GM12874 (cell line): ENCODE data around the gene MYO1A.

Source experiments
- TF ChIP-seq, protein P1 (sequence below): IDR thresholded peaks from 2 replicates; pipeline ENCODE4 v1.5.1; 2011; ENCODE audit warnings: low read depth, mild to moderate bottlenecking, control low read depth, low read length, moderate library complexity; ENCODE audit not compliant: insufficient read depth

MYO1A gene

DNA sequence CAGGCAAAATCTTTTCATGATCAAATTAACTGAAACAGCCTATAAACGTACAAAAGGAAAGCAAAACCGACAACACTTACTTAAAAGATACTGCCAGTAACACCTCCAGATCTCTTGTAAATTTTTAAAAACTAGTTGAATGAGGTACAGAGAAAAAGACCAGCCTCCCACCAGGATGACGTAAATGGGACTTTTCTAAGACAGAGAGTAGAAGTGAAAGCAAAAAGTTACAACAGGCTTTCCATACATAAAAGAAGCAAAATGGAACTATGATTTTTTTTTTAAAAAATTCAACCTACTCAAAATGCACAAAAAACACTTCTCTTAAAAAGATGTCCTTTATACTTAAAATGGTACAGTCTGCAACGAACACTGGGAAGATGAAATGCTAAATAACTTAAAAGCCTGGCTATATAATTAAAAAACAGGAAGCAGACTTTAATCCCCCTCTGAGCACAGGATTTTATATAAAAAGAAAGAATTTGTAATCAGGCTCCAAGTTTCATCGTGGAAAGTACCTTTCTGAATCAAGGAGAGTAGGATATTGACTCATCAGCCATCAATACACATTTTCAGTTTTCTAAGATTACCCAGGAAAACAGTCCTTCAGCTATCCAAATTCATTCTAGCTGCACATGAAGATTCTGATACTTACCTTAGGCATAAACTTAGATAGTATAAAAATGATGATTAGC lies 14.2 kb upstream of the MYO1A start:
- TF ChIP-seq, protein P1, sequence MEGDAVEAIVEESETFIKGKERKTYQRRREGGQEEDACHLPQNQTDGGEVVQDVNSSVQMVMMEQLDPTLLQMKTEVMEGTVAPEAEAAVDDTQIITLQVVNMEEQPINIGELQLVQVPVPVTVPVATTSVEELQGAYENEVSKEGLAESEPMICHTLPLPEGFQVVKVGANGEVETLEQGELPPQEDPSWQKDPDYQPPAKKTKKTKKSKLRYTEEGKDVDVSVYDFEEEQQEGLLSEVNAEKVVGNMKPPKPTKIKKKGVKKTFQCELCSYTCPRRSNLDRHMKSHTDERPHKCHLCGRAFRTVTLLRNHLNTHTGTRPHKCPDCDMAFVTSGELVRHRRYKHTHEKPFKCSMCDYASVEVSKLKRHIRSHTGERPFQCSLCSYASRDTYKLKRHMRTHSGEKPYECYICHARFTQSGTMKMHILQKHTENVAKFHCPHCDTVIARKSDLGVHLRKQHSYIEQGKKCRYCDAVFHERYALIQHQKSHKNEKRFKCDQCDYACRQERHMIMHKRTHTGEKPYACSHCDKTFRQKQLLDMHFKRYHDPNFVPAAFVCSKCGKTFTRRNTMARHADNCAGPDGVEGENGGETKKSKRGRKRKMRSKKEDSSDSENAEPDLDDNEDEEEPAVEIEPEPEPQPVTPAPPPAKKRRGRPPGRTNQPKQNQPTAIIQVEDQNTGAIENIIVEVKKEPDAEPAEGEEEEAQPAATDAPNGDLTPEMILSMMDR: no peak

- TF ChIP-seq, protein P1: no peak
Observed at GRCh38 chr12:57058454-57058853, 8.5 kb upstream of the MYO1A start.

DNA sequence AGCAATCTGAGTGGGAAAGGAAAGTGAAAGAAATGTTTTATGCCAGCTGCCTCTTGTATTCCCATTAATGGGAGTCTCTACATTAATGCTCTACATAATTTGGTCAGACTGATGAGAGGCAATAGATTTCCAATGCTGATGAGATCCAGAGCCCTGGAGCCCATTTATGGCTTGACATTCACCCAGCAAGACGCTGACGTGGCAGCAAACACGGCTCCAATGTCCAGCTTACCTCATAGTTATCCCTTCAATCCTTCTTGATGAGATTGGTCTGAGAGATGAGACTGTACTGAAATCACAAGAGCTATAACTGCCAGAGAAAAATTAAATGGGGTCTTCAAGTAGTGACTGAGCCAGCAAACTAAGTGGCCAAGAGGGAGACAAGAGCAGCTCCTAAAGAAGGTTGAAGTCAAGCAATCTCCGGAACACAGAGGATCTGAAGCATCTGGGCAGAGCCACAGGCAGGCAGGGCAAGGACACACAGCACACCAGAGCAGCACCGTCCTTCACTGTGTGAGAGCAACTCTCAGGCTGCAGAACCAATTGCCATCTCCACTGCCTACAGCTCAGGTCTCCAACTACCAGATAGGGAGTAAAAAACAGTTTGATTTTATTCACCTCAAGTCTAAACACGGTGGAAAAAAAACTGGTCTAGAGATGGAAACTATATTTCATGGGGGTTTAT lies 7.3 kb upstream of the MYO1A start:
- TF ChIP-seq, protein P1: no peak

- TF ChIP-seq, protein P1: no peak
Observed at GRCh38 chr12:57055824-57056223, 5.9 kb upstream of the MYO1A start.

GRCh38 chr12:57051011-57051410 lies 1.1 kb upstream of the MYO1A start:
- TF ChIP-seq, protein P1: no peak

GRCh38 chr12:57049119-57049446 lies 846 bp downstream of the MYO1A start:
- TF ChIP-seq, protein P1: no peak

DNA sequence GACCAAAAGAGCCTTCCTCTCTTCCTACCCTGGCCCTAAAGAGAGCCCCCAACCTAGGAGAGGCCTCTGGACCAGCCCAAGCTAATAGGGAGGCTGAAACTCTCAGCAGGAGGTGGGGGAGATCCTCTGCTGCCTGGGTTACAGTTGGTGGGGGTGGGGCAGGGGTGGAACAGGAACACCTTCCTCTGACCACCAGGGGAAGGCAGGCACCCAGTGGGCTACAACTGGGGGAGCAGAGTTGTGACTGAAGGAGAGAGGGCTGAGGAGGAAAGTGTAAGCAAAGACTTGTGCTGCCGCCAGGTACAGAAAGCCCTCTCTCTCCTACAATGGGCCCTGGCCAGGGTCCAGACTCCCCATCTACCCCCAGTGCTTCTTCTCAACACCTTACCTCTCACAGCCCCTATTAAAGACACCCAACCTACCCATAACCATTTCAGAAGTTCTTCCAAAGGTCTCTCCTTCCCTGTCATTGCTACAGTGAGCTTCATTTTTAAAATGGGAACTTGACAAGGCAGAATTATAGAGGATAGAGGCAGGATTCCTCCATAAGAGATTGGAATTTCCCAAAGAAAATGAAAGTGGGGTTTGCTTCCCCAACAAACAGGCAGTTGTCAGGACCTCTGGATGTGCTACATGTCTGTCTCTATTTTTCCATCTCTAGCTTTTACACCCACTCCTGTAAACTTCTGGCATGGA lies 1.4 kb downstream of the MYO1A start:
- TF ChIP-seq, protein P1: no peak
